Activated CD4-positive, CD25-positive, alpha-beta regulatory T cell (primary cell): ENCODE results near the gene ZBTB7C.

ENCODE experiments used
- DNase-seq, 4 experiments: peaks; one replicate each; lab custom pipeline; 2025; lab: John Stamatoyannopoulos, UW

Gene ZBTB7C

DNA sequence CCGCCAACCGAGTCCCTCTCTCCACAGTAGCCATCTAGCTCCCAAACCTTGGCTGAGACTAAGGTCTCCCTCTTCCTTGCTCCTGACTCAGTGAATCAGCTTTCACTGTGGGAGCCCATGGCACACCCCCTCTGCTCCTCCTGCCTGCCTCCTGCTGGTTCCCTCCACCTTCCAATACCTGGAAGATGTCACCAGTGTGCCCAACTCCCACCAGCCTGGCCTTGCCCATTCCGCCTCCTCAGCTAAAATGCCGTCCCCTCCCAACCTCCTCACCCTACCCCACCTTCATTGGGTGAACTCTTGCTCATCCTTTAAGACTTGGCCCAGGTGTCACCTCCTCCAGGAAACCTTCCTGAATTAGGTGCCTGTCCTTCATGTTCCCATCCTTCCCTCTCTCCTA is 348.8 kb downstream of the ZBTB7C start:
- DNase-seq = no peak

- no peak for DNase-seq
Observed at GRCh38 chr18:48059455-48060010, 349.6 kb downstream of the ZBTB7C start.

DNA sequence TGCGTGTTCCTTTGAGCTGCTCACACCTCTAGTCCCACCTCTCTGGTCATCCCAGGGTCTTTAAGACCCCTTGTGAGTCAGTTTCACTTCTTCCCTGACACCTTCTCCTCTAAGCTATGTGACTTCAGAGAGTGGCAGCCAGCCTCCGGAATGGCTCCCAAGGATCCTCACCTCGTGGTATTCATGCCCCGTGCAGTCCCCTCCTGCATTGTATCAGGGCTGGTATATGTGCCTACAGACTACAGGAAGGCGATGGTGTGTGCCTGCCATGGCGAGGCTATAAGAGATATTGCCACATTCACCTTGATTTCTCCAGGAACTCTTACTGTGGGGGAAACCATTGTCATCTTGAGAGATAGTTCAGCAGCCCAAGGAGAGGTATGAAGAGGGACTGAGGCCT is 350.7 kb downstream of the ZBTB7C start:
- DNase-seq = no peak

GRCh38 chr18:48057018-48057417 is 352.2 kb downstream of the ZBTB7C start:
- DNase-seq = no peak

- DNase-seq = no peak
Observed at GRCh38 chr18:48055351-48055750, 353.8 kb downstream of the ZBTB7C start.

GRCh38 chr18:48053881-48054816 is 355.0 kb downstream of the ZBTB7C start:
- no peak for DNase-seq

DNA sequence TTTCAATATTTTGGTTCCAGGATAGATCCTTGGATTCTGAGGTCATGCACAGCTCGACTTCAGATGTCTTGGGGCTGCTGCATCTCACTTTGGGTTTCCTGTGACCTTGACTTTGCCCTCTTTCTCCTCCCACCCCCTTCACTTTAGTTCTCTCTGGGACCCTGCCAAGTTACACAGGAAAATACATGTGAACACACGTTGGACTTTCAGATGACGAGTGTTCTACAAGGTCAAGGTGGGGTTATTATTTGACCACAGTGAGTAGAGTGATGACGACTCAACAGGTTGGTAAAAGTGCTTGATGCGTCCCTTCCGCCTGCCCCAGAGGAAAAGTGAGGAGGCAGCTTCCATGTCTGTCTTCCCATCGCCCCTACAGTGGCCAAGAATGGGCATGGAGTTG is 356.3 kb downstream of the ZBTB7C start:
- DNase-seq = no peak

DNA sequence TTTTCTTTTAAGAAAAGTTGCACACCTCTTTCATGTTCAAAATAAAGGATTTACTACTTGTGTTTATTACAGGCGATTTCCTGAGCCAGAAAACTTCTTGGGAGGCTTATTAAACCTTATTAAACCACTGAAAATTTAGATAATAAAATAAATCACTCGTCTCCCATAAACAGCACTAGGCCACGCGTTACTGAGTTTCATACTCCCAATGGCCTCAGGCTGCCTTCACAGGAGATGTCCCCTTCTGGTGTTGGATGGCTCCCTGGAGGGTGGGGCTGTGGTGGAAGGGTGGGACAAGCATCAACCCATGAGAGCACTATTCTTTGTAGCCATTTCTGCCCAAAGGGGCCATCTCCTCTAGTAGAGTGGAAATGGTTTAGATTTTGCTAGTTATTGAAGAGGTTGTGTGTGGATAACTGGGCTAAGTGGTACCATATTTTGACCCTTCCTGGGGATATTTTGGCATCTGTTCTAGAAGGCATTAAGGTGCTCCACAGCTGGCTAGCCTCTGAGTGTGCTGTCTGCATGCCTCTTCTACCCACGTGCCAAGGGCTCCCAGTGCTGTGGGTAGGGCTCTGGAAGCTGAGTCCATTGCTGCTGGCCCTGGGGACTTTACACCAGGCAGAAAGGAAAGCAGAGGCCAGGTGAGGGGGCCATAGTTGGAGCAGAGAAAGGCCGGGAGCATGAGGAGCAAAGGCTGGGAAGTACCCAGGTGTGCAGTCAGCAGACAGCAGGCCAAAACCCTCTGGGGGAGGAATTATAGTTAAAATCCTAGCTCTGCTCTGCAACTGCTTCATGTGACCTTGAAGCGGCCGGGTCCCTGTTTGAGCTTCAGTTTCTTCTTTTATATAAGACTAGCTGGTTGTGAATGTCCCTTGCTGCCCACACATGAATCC is 357.0 kb downstream of the ZBTB7C start:
- DNase-seq = no peak

DNA sequence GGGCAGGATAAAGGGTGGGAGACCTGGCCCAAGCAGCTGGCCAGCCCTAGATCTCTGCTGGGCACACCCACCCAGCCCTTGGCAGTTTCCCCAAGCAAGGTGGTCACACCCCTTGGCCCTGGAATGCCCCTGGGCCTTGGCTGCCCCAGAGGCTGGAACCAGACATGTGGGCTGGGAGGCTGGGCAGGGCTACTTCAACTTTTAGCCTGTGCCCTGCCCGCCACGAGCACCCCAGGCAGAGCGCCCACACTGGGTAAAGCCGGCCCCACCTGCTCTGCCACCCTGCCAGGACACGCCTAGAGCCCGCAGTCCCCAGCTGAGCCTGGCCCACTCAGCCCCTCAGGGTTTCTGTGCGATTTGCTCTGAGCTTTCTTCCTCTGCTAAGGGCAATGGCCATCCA is 359.0 kb downstream of the ZBTB7C start:
- DNase-seq = no peak

- DNase-seq = no peak
Observed at GRCh38 chr18:48049757-48050156, 359.4 kb downstream of the ZBTB7C start.

- DNase-seq = no peak
Observed at GRCh38 chr18:48048251-48048650, 360.9 kb downstream of the ZBTB7C start.

DNA sequence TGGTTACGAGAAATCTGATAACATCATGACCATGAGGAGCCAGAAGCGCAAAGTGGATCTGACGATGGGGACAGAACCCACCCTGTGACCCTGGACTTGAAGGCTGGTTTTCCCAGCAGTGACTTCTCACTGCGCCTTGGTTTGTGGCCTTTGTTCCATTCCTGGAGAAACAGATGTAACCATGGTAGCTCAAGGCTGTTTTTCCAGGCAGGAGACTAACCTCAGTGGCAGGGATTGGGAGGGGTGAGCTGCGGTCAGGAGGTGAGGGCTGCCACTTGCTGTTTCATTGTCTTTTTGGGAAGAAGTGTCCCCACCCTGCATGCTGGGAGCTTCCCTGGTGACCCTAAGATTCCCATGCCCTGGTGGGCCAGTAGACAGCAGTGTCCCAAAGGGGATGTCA is 362.3 kb downstream of the ZBTB7C start:
- DNase-seq = no peak

DNA sequence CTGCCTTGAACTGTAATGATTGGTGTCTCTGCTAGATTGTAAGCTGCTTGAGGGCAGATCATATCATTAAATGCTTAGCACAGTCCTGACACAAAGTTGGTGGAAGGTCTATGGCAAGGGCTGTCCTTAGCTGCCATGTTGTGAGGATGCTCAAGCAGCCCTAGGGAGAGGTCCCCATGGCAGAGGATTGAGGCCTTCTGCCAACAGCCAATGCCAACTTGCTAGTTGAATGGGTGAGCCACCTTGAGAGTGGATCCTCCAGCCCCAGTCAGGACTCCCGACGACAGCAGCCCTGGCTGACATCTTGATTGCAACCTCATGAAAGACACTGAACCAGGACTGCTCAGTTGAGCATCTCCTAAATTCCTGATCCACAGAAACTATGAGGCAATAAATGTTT is 363.4 kb downstream of the ZBTB7C start:
- DNase-seq = no peak

- DNase-seq = no peak
Observed at GRCh38 chr18:48044944-48045343, 364.2 kb downstream of the ZBTB7C start.

DNA sequence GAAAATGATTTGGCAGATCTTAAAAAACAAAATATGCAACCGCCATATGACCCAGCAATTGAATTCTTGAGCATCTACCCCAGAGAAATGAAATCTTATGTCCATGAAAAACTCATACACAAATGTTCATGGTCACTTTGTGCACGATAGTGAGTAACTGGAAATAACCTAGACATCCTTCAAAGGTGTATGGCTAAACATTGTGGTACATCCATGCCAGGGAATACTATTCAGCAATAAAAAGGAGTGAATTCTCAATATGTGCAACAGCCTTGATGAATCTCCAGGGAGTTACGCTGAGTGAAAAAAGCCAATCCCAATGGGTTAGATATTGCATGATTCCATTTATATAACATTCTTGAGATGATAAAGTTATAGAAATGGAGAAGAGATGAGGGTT is 366.0 kb downstream of the ZBTB7C start:
- no peak for DNase-seq

DNA sequence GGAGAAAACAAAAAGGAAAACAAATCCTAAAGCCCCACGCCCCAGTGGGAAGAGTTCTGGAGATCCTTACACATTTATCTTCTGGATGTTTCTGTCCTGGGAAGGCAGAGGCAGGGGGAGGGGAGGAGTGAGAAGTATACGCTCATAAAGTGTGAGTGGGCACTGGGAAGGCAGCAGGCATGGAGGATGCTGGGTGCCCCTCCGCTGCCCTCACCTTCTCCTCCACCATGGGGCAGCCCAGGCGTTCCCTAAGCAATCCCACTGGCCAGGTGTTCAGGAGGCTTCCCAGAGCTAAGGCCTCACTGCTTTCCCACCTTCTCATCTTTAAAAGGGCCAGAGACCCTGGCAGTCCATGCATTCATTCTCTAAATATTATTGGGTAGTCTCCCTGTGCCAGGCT is 366.8 kb downstream of the ZBTB7C start:
- DNase-seq = no peak

GRCh38 chr18:48040457-48041110 is 368.6 kb downstream of the ZBTB7C start:
- DNase-seq = no peak

- no peak for DNase-seq
Observed at GRCh38 chr18:48039769-48040215, 369.4 kb downstream of the ZBTB7C start.

DNA sequence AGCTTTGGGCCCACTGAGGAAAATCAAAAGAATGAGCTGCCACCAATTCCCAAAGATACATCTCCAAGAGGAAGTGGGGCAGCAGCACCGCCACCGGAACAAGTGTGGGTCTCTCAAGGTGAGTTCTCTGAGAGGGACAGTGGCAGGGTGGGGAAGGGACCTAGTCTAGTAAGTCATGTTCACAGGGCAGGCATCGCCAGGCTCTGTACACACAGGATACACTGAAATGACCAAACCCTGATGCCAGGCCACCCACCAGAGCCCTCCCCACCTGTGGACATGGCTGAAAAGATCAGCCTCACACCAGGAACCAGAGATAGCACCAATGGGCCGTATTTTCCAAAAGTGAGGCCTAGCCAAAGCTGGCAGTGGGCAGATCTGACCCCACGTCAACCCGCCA is 370.5 kb downstream of the ZBTB7C start:
- DNase-seq = no peak

- DNase-seq = no peak
Observed at GRCh38 chr18:48037481-48038271, 371.5 kb downstream of the ZBTB7C start.
